Measurements from ENCODE around the gene PCNX1.
"Not testable (repeated sequence)": the region's sequence is repeated elsewhere in the genome, so short reads cannot be mapped to it uniquely, and the experiment has no call there.

PCNX1 gene

DNA sequence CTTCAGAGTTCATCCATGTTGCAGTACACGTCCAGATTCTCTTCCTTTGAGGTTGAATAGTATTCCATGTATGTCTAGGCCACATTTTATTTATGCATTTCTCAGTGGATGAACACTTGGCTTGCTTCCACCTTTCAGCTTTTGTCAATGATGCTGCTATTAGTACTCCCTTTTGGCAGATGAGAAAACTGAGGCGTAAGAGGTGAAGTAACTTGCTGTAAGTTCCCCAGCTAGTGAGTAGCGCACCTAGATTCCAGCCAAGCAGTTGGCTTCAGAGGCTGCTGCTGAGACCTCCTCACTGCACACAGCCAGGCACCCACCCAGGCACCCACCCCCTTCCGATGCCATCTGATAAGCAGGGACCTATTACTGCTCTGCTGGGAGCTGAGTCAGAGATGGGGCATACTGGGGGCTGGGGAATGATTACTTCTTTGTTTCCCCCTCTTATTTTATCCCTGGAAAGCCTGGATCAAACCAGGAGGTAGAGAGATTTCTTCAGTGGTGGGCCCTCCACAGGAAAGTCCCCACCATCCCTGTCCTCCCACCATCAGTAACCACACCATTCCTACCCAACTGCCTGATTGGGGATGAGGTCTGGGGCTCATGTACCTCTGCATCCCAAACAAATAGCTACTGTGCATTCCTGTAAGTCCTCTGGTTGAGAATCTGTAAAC is 234.6 kb downstream of the PCNX1 start (continued):
- TF ChIP-seq, protein P1, sequence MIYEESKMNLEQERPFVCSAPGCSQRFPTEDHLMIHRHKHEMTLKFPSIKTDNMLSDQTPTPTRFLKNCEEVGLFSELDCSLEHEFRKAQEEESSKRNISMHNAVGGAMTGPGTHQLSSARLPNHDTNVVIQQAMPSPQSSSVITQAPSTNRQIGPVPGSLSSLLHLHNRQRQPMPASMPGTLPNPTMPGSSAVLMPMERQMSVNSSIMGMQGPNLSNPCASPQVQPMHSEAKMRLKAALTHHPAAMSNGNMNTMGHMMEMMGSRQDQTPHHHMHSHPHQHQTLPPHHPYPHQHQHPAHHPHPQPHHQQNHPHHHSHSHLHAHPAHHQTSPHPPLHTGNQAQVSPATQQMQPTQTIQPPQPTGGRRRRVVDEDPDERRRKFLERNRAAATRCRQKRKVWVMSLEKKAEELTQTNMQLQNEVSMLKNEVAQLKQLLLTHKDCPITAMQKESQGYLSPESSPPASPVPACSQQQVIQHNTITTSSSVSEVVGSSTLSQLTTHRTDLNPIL (CRISPR knock-in tag; IDR thresholded peaks at IDR 0.05; ENCODE audit: low read depth) = no peak
- TF ChIP-seq GLIS3 (CRISPR knock-in tag; IDR thresholded peaks at IDR 0.05) (no peak), SNAI2 (CRISPR knock-in tag; IDR thresholded peaks at IDR 0.05) (no peak), ARNTL (CRISPR knock-in tag; IDR thresholded peaks at IDR 0.05; ENCODE audit: borderline replicate concordance, low read depth) (no peak)

DNA sequence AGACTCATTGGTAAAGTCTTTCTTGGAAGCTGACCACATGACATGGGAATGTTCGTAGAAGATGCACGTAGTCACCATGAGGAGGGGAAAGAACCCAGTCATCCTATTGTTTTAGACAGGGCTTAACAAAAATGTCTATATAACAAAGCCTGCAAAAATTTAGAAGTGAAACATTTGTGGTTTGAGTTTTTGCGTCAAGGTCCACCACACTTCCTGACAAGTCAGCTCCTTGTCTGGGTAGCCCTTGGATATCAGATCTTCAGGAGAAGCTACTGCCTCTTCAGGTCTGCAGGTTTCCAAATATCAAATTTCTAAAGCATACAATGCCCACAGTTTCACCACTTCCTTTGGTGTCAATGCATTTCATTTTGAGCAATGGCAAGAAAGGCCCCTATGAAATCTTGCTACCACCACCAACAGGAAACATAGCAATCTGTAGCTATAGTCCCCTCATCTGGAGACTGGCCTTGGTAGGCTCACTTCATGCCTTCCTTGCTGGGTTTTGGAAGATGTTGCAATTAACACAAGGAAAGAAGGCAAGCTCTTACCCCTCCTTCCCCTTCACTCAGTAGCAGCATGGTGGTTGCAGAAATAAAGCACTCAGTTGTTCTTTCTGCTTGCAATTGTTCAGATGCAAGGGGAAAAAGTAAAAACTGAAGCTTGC is 235.2 kb downstream of the PCNX1 start:
- ATAC-seq = no peak; the same call in 2 of the 3 replicates
- TF ChIP-seq, protein P2, sequence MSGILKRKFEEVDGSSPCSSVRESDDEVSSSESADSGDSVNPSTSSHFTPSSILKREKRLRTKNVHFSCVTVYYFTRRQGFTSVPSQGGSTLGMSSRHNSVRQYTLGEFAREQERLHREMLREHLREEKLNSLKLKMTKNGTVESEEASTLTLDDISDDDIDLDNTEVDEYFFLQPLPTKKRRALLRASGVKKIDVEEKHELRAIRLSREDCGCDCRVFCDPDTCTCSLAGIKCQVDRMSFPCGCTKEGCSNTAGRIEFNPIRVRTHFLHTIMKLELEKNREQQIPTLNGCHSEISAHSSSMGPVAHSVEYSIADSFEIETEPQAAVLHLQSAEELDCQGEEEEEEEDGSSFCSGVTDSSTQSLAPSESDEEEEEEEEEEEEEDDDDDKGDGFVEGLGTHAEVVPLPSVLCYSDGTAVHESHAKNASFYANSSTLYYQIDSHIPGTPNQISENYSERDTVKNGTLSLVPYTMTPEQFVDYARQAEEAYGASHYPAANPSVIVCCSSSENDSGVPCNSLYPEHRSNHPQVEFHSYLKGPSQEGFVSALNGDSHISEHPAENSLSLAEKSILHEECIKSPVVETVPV (CRISPR knock-in tag; IDR thresholded peaks at IDR 0.05) = no peak
- TF ChIP-seq SNAI2 (CRISPR knock-in tag; IDR thresholded peaks at IDR 0.05) = no peak
- TF ChIP-seq, protein P3, sequence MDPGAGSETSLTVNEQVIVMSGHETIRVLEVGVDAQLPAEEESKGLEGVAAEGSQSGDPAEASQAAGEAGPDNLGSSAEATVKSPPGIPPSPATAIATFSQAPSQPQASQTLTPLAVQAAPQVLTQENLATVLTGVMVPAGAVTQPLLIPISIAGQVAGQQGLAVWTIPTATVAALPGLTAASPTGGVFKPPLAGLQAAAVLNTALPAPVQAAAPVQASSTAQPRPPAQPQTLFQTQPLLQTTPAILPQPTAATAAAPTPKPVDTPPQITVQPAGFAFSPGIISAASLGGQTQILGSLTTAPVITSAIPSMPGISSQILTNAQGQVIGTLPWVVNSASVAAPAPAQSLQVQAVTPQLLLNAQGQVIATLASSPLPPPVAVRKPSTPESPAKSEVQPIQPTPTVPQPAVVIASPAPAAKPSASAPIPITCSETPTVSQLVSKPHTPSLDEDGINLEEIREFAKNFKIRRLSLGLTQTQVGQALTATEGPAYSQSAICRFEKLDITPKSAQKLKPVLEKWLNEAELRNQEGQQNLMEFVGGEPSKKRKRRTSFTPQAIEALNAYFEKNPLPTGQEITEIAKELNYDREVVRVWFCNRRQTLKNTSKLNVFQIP (CRISPR knock-in tag; IDR thresholded peaks at IDR 0.05; ENCODE audit: borderline replicate concordance, low read depth) = no peak
- TF ChIP-seq ZFP30 (CRISPR knock-in tag; IDR thresholded peaks at IDR 0.05) = no peak
- TF ChIP-seq OSR1 (CRISPR knock-in tag; IDR thresholded peaks at IDR 0.05) = no peak
- TF ChIP-seq ZNF70 (CRISPR knock-in tag; IDR thresholded peaks at IDR 0.05) = no peak

DNA sequence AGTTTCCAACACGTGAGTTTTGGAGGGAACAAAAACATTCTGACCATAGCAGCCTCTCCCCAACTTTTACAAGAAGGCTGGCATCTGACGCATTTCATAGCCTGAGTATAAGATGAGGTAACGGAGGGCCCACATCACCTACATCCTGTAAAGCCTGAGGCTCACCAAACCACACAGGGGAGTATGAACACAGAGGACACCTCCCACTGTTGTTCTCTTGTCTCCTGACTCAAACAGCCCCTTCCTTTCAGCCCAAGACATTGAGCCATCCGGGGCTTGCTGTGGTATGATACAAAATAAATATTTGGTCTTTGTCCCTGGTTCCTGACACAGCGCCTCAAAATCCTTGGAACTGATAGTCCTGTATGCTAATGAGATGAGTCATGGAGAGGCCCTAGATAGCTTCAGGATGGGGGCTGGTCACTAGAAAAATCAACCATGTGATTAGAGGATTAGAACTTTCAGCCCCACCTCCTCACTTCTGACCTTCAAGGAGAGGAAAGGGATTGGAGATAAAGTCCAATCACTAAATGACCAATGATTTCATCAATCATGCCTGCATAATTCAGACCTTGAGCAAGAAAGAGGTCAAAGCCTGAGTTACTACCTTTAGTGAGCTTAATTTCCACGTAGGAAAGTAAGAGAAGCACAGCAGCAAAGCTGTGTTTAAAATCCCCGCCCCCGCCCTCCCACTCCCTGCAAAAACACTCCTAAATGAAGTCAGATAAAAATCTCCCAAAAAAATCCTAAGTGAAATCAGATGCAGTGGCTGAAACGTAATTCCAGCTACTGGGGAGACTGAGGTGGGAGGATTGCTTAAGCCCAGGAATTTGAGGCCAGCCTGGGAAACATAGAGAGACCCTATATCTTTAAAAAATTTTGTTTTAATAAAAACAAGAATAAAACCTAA is 236.4 kb downstream of the PCNX1 start:
- TF ChIP-seq ZNF8 (CRISPR knock-in tag; IDR thresholded peaks at IDR 0.05) = no peak
- no peak for TF ChIP-seq ISL1 (CRISPR knock-in tag; IDR thresholded peaks at IDR 0.05)
- TF ChIP-seq ZNF565 (CRISPR knock-in tag; conservative IDR thresholded peaks at IDR 0.05; ENCODE audit: low read depth) = no peak
- no peak for TF ChIP-seq ZC3H10 (CRISPR knock-in tag; IDR thresholded peaks at IDR 0.05)
- no peak for TF ChIP-seq ESRRG (CRISPR knock-in tag; IDR thresholded peaks at IDR 0.05)
- no peak for TF ChIP-seq ARNTL (CRISPR knock-in tag; IDR thresholded peaks at IDR 0.05; ENCODE audit: borderline replicate concordance, low read depth)
- TF ChIP-seq PPARA (CRISPR knock-in tag; IDR thresholded peaks at IDR 0.05; ENCODE audit: borderline replicate concordance) = no peak
- no peak for TF ChIP-seq ZNF70 (CRISPR knock-in tag; IDR thresholded peaks at IDR 0.05)
- TF ChIP-seq, protein P4, sequence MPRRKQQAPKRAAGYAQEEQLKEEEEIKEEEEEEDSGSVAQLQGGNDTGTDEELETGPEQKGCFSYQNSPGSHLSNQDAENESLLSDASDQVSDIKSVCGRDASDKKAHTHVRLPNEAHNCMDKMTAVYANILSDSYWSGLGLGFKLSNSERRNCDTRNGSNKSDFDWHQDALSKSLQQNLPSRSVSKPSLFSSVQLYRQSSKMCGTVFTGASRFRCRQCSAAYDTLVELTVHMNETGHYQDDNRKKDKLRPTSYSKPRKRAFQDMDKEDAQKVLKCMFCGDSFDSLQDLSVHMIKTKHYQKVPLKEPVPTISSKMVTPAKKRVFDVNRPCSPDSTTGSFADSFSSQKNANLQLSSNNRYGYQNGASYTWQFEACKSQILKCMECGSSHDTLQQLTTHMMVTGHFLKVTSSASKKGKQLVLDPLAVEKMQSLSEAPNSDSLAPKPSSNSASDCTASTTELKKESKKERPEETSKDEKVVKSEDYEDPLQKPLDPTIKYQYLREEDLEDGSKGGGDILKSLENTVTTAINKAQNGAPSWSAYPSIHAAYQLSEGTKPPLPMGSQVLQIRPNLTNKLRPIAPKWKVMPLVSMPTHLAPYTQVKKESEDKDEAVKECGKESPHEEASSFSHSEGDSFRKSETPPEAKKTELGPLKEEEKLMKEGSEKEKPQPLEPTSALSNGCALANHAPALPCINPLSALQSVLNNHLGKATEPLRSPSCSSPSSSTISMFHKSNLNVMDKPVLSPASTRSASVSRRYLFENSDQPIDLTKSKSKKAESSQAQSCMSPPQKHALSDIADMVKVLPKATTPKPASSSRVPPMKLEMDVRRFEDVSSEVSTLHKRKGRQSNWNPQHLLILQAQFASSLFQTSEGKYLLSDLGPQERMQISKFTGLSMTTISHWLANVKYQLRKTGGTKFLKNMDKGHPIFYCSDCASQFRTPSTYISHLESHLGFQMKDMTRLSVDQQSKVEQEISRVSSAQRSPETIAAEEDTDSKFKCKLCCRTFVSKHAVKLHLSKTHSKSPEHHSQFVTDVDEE (CRISPR knock-in tag; IDR thresholded peaks at IDR 0.05) = no peak
- no peak for TF ChIP-seq TOX (CRISPR knock-in tag; IDR thresholded peaks at IDR 0.05; ENCODE audit: borderline replicate concordance)
- TF ChIP-seq TCF4 (CRISPR knock-in tag; IDR thresholded peaks at IDR 0.05; ENCODE audit: borderline replicate concordance) = no peak
- peak; percentile 21; the same call in 2 of the 3 replicates for ATAC-seq

DNA sequence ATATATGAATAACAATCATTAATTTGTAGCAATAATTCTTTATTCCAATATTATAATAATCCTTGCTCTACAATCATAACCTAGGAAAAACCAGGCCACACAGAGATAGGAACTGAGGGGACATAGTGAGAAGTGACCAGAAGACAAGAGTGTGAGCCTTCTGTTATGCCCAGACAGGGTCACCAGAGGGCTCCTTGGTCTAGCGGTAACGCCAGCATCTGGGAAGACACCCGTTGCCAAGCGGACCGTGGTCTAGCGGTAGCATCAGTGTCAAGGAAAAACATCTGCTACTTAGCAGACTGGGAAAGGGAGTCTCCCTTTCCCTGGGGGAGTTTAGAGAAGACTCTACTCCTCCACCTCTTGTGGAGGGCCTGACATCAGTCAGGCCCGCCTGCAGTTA is 240.1 kb downstream of the PCNX1 start:
- not testable (repeated sequence) for ATAC-seq

Data from SK-N-SH treated with all-trans-retinoic acid at 6 μM for 48 hours (cell line).